HepG2 (cell line): Measurements from ENCODE around the gene PARD3. TPM values are rescaled to one million over a fixed set of nuclear protein-coding genes. Genes with fewer than 3 reads are reported as not detected.

ENCODE experiments used
- ATAC-seq: fragments of 200-7000 bp; cut with Tn5 transposase; 3 replicates; pipeline ENCODE4 v1.9.1; 2020; ENCODE audit warnings: mild to moderate bottlenecking, moderate library complexity
- BruUV-seq: library from RNA; stranded (reverse); fragments of 400-500 nt; replicated peaks from 2 replicates; lab custom pipeline; 2021; lab: Mats Ljungman, UMichigan
- CTCF ChIA-PET: fragments of 300-600 bp; formaldehyde crosslinking; extraction: SDS; loops from one replicate; lab custom pipeline; 2021; ENCODE audit warnings: low total read pairs, inconsistent platforms, low intra/inter-chr PET ratio; lab: Yijun Ruan, JAX
- POLR2A ChIA-PET: fragments of 350-600 bp; sonication (Branson Sonifier 250); formaldehyde crosslinking; loops from one replicate; lab custom pipeline; 2020; ENCODE audit warnings: antibody characterized with exemption, inconsistent platforms; lab: Yijun Ruan, JAX
- DNase-seq: peaks from one replicate; pipeline ENCODE4 v3.0.0-alpha.2; 2015; ENCODE audit warnings: low spot score
- FAIRE-seq: peaks from 3 replicates; lab custom pipeline; 2011; peaks lifted over from hg19 to GRCh38; lab: Jason Lieb, UNC
- H2AFZ ChIP-seq: one replicate; pipeline ENCODE4 v1.6.1; 2011; ENCODE audit warnings: low read length, inconsistent platforms
- H3K27ac ChIP-seq: fragments of 300-600 bp; 3 replicates; pipeline ENCODE4 v1.8.0; 2011; ENCODE audit warnings: mixed run types, mild to moderate bottlenecking, mixed read lengths, low read length, inconsistent platforms; ENCODE audit not compliant: insufficient read depth; ENCODE audit errors: extremely low read length
- H3K27me3 ChIP-seq, 2 experiments: fragments of 200-600 bp in 1 of 2; 2 replicates in 1 of 2; 3 replicates in 1 of 2; pipeline versions ENCODE4 v1.6.0 to v1.8.0; 2011; ENCODE audit warnings: low read length in 2 of 2, mild to moderate bottlenecking in 2 of 2, moderate library complexity in 2 of 2, inconsistent platforms in 1 of 2; ENCODE audit not compliant: insufficient read depth in 2 of 2, control insufficient read depth in 1 of 2
- H3K36me3 ChIP-seq, 2 experiments: fragments of 200-600 bp in 1 of 2; replicated peaks in 1 of 2; 2 replicates in 1 of 2; 3 replicates in 1 of 2; pipeline versions ENCODE4 v1.5.1 to v1.8.0; 2011; ENCODE audit warnings: low read length in 2 of 2, inconsistent platforms in 1 of 2; ENCODE audit not compliant: insufficient read depth in 2 of 2, control insufficient read depth in 1 of 2
- H3K4me1 ChIP-seq: 2 replicates; pipeline ENCODE4 v1.5.1; 2012; ENCODE audit warnings: low read length, inconsistent platforms; ENCODE audit not compliant: insufficient read depth
- H3K4me2 ChIP-seq: 2 replicates; pipeline ENCODE4 v1.6.0; 2011; ENCODE audit warnings: low read depth, low read length, inconsistent platforms
- H3K4me3 ChIP-seq, 3 experiments: fragments of 200-600 bp in 1 of 3; sonication (generic), shearing (Covaris generic) in 1 of 3; replicated peaks in 1 of 3; 2 replicates each; pipeline ENCODE4 v1.5.1; 2011 to 2016; ENCODE audit warnings: low read length in 3 of 3, inconsistent platforms in 2 of 3, low read depth in 2 of 3, mild to moderate bottlenecking in 2 of 3, control low read depth in 1 of 3, mixed read lengths in 1 of 3; ENCODE audit not compliant: insufficient read depth in 1 of 3
- H3K79me2 ChIP-seq: one replicate; pipeline ENCODE4 v1.6.1; 2011; ENCODE audit warnings: low read length, inconsistent platforms; ENCODE audit not compliant: insufficient read depth
- H3K9ac ChIP-seq: 2 replicates; pipeline ENCODE4 v1.6.0; 2011; ENCODE audit warnings: mild to moderate bottlenecking, low read depth, low read length, inconsistent platforms; ENCODE audit not compliant: insufficient read depth
- H3K9me3 ChIP-seq: 2 replicates; pipeline ENCODE4 v1.5.1; 2012; ENCODE audit warnings: mild to moderate bottlenecking, low read length
- H4K20me1 ChIP-seq: 2 replicates; pipeline ENCODE4 v1.6.0; 2011; ENCODE audit warnings: inconsistent platforms, mild to moderate bottlenecking, low read length, moderate library complexity; ENCODE audit not compliant: insufficient read depth
- GATAD2A ChIP-seq: IDR thresholded peaks from 2 replicates; pipeline ENCODE4 v1.6.1; 2016
- ISX ChIP-seq: sonication (generic); formaldehyde crosslinking; conservative IDR thresholded peaks from 2 replicates; pipeline ENCODE4 v1.5.0; 2020; ENCODE audit warnings: missing genetic modification reagents
- KAT7 ChIP-seq: IDR thresholded peaks from 2 replicates; pipeline ENCODE4 v1.6.1; 2018; ENCODE audit warnings: borderline replicate concordance, missing compliant biosample characterization
- KLF15 ChIP-seq: sonication (generic); formaldehyde crosslinking; IDR thresholded peaks from 2 replicates; pipeline ENCODE4 v1.8.1; 2023; ENCODE audit warnings: borderline replicate concordance, mild to moderate bottlenecking, inconsistent platforms, missing genetic modification reagents, mixed read lengths
- MEF2D ChIP-seq: sonication (generic); formaldehyde crosslinking; IDR thresholded peaks from 2 replicates; pipeline ENCODE4 v1.5.1; 2020; ENCODE audit warnings: mild to moderate bottlenecking, missing genetic modification reagents
- PHF8 ChIP-seq: sonication (generic); formaldehyde crosslinking; IDR thresholded peaks from 2 replicates; pipeline ENCODE4 v1.5.0; 2020; ENCODE audit warnings: missing genetic modification reagents
- ZNF598 ChIP-seq: sonication (generic); formaldehyde crosslinking; IDR thresholded peaks from 2 replicates; pipeline ENCODE4 v1.5.1; 2020; ENCODE audit warnings: mild to moderate bottlenecking, missing genetic modification reagents, borderline replicate concordance
- ZNF605 ChIP-seq: sonication (generic); formaldehyde crosslinking; IDR thresholded peaks from 2 replicates; pipeline ENCODE4 v1.8.0; 2022; ENCODE audit warnings: mild to moderate bottlenecking, missing genetic modification reagents
- WGBS: methylation state at CpG from one replicate; pipeline ENCODE4 v1.1.6; 2017; ENCODE audit warnings: low lambda C conversion rate; 5-methylcytosine and 5-hydroxymethylcytosine counted together
- in situ Hi-C: cut with HindIII; loops from 2 replicates; pipeline ENCODE4 v1.10.0; 2017; ENCODE audit warnings: low pct_unique_long_range_greater_than_20kb; ENCODE audit not compliant: extremely low pct_ligation_motif_present
- intact Hi-C: fragments of 100-400 bp; cut with micrococcal nuclease; formaldehyde crosslinking; loops from one replicate; pipeline ENCODE4 v1.10.0; 2022; ENCODE audit not compliant: unreplicated experiment
- polyA plus RNA-seq, 8 experiments: library from polyadenylated mRNA; depleted of rRNA in 3 of 8; stranded (reverse) in 7 of 8; unstranded in 1 of 8; fragments of >200 nt; fragmentation: Illumina TruSeq in 4 of 8; extraction: Trizol in 4 of 8; gene quantifications; 2 replicates each; pipeline versions ENCODE4 v1.2.1 to v1.2.3, GENCODE V29; 2011 to 2016; ENCODE audit warnings: low read depth in 4 of 8, missing spikeins in 1 of 8, mixed read lengths in 1 of 8; ENCODE audit not compliant: insufficient read depth in 1 of 8
- total RNA-seq, 5 experiments: library from RNA; depleted of rRNA; stranded (reverse); fragments of >200 nt; fragmentation: Illumina TruSeq; extraction: Trizol; gene quantifications; 2 replicates each; pipeline ENCODE4 v1.2.3, GENCODE V29; 2016; ENCODE audit warnings: low read depth in 1 of 5
- TF ChIP-seq, protein P1 (sequence below): sonication (generic); formaldehyde crosslinking; IDR thresholded peaks from 2 replicates; pipeline ENCODE4 v1.5.1; 2020; ENCODE audit warnings: mild to moderate bottlenecking, missing genetic modification reagents, moderate library complexity

The PARD3 gene
- total and polyA plus RNA-seq, 2 of the 13 experiments (the other 11 are each of a cell fraction or from before 2014, with no cell fraction given): 40.9 to 60.0 TPM

DNA sequence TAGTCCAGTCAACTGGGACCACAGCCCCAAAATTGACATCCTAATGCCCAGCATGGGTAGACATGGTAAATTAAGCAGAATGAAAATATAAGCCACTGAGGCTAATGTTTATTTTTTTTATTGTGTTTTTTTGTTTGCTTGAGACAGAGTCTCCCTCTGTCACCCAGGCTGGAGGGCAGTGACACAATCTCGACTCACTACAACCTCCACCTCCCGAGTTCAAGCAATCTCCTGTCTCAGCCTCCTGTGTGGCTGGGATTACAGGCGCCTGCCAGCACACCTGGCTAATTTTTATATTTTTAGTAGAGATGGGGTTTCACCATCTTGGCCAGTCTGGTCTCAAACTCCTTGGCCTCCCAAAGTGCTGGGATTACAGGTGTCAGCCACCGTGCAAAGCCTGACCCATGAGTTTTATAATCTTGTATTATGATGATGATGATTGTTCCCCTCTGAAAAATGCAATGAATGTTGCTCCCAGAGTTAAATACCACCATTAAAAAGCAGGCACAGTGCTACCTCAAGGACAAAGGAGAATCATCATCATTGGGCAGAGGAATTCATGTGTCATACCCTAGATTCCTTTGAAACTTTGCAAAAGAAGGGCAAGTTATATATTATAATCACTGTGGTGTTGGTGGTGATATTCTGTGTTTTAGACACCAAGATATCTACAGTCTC lies 228.0 kb downstream of the PARD3 start:
- ATAC-seq (no peak), FAIRE-seq (no peak), DNase-seq (no peak)
- H3K4me3 ChIP-seq: no peak overlapping the region
- POLR2A ChIA-PET: no interaction called here
- H3K79me2 ChIP-seq: peaks cover 8% of the 10 kb centered on the region
- H3K27me3 ChIP-seq: no peaks in the 10 kb centered on the region
- no peak overlapping the region for H3K27ac ChIP-seq
- intact Hi-C loops: no loop called here
- no peak overlapping the region for H3K9ac ChIP-seq
- no peaks in the 10 kb centered on the region; a peak in 1 of 5 replicates for H3K36me3 ChIP-seq
- H3K4me1 ChIP-seq: no peaks in the 10 kb centered on the region
- H3K9me3 ChIP-seq: no peaks in the 10 kb centered on the region
- WGBS: 97% methylated on average over 4 of the region's 4 CpGs
- no peak overlapping the region for H3K4me2 ChIP-seq
- TF ChIP-seq PHF8: no peak
- TF ChIP-seq GATAD2A (CRISPR knock-in tag): no peak
- TF ChIP-seq, protein P1, sequence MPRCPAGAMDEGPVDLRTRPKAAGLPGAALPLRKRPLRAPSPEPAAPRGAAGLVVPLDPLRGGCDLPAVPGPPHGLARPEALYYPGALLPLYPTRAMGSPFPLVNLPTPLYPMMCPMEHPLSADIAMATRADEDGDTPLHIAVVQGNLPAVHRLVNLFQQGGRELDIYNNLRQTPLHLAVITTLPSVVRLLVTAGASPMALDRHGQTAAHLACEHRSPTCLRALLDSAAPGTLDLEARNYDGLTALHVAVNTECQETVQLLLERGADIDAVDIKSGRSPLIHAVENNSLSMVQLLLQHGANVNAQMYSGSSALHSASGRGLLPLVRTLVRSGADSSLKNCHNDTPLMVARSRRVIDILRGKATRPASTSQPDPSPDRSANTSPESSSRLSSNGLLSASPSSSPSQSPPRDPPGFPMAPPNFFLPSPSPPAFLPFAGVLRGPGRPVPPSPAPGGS: no peak
- TF ChIP-seq KAT7 (CRISPR knock-in tag): no peak
- no peak for TF ChIP-seq ISX (CRISPR knock-in tag)
- TF ChIP-seq KLF15 (CRISPR knock-in tag): no peak
- no peak for TF ChIP-seq MEF2D (CRISPR knock-in tag)
- no peak for TF ChIP-seq ZNF598
- no peak for TF ChIP-seq ZNF605 (CRISPR knock-in tag)
- TF ChIP-seq, all 625 proteins: peak for 0
- in situ Hi-C loops: no loop called here
- CTCF ChIA-PET: no interaction called here
- Histone ChIP-seq H4K20me1 (0 out of 2 replicates have a peak, but pooled peaks cover 5% of the 10 kb centered on the region), H2AFZ (no peak overlapping the region)
- no TSS peak for BruUV-seq
